Stimulated activated naive CD8-positive, alpha-beta T cell treated with anti-CD3 and anti-CD28 coated beads, Interleukin-15, amount 100 ng/mL, for 72 hours (primary cell): ENCODE results near the gene RNF175.
A peak's percentile ranks its signal among the peaks of the same experiment; 100 is the strongest.

Experiments
- ATAC-seq: fragments of 150-1000 bp; cut with Tn5 transposase; 2 replicates; pipeline ENCODE4 v1.10.0; 2021; ENCODE audit warnings: mild to moderate bottlenecking, moderate library complexity
- DNase-seq, 2 donors: peaks; one replicate each; pipeline ENCODE4 v3.0.0; 2021 to 2022
- H3K27ac Mint-ChIP-seq, 2 donors: one replicate each; pipeline ENCODE4 v1.8.0; 2022; ENCODE audit warnings: mild to moderate bottlenecking in 2 of 2, mixed read lengths in 2 of 2, moderate library complexity in 2 of 2
- H3K27me3 Mint-ChIP-seq: one replicate; pipeline ENCODE4 v1.8.0; 2022; ENCODE audit warnings: mixed read lengths
- H3K4me1 Mint-ChIP-seq: one replicate; pipeline ENCODE4 v1.8.0; 2022; ENCODE audit warnings: mild to moderate bottlenecking, mixed read lengths
- H3K4me3 Mint-ChIP-seq, 2 donors: one replicate each; pipeline ENCODE4 v1.8.0; 2022; ENCODE audit warnings: mild to moderate bottlenecking in 2 of 2, mixed read lengths in 2 of 2, moderate library complexity in 1 of 2
- H3K9me3 Mint-ChIP-seq, 2 donors: one replicate each; pipeline ENCODE4 v1.8.0; 2022; ENCODE audit warnings: mixed read lengths in 2 of 2

The RNF175 gene

GRCh38 chr4:153788413-153789276 lies 28.8 kb upstream of the RNF175 start, which contains the start of gene SFRP2:
Gene SFRP2 (minus strand): TSS chr4:153789083. CDS start chr4:153788835, 248 bp downstream.
- peaks cover 92% of the 10 kb centered on the region for H3K27me3 Mint-ChIP-seq
- H3K27ac Mint-ChIP-seq: peak within 1 kb of the TSS; percentile 55 to 81
- H3K9me3 Mint-ChIP-seq: no peaks in the 10 kb centered on the region
- DNase-seq: peak in 1 of 2 donors; percentile 16
- H3K4me1 Mint-ChIP-seq: peaks cover 59% of the 10 kb centered on the region
- no peak for ATAC-seq
- peak within 1 kb of the TSS; percentile 76 to 85 for H3K4me3 Mint-ChIP-seq

GRCh38 chr4:153788051-153788412 lies 28.2 kb upstream of the RNF175 start:
- Mint-ChIP-seq H3K9me3 (no peaks in the 10 kb centered on the region), H3K4me3 (peak overlapping the region; percentile 76 to 85), H3K27ac (peak overlapping the region in 1 of 2 donors; percentile 81), H3K27me3 (peaks cover 92% of the 10 kb centered on the region), H3K4me1 (peaks cover 56% of the 10 kb centered on the region)
- DNase-seq (no peak), ATAC-seq (no peak)

- Mint-ChIP-seq H3K4me1 (peaks cover 51% of the 10 kb centered on the region), H3K9me3 (no peaks in the 10 kb centered on the region), H3K27ac (no peak overlapping the region), H3K4me3 (peak overlapping the region; percentile 76 to 85), H3K27me3 (peaks cover 92% of the 10 kb centered on the region)
- DNase-seq (no peak), ATAC-seq (no peak)
Observed at GRCh38 chr4:153787575-153787974, 27.8 kb upstream of the RNF175 start.

- Mint-ChIP-seq H3K4me3 (no peak overlapping the region), H3K27ac (no peak overlapping the region), H3K4me1 (peaks cover 47% of the 10 kb centered on the region), H3K9me3 (no peaks in the 10 kb centered on the region), H3K27me3 (peaks cover 92% of the 10 kb centered on the region)
- ATAC-seq (no peak), DNase-seq (no peak)
Observed at GRCh38 chr4:153787061-153787560, 27.3 kb upstream of the RNF175 start.

GRCh38 chr4:153785910-153786721 lies 26.3 kb upstream of the RNF175 start:
- peaks cover 37% of the 10 kb centered on the region for H3K4me1 Mint-ChIP-seq
- ATAC-seq: peak; percentile 52
- H3K27ac Mint-ChIP-seq: no peak overlapping the region
- peaks cover 92% of the 10 kb centered on the region for H3K27me3 Mint-ChIP-seq
- DNase-seq: no peak
- no peaks in the 10 kb centered on the region for H3K9me3 Mint-ChIP-seq
- no peak overlapping the region for H3K4me3 Mint-ChIP-seq

- ATAC-seq: no peak
- Mint-ChIP-seq H3K27me3 (peaks cover 82% of the 10 kb centered on the region), H3K4me3 (no peak overlapping the region), H3K27ac (no peak overlapping the region), H3K9me3 (no peaks in the 10 kb centered on the region), H3K4me1 (peaks cover 18% of the 10 kb centered on the region)
- no peak for DNase-seq
Observed at GRCh38 chr4:153784166-153784699, 24.4 kb upstream of the RNF175 start.

GRCh38 chr4:153782581-153782980 lies 22.8 kb upstream of the RNF175 start:
- ATAC-seq: no peak
- Mint-ChIP-seq H3K27ac (no peak overlapping the region), H3K4me3 (no peak overlapping the region), H3K27me3 (peaks cover 66% of the 10 kb centered on the region), H3K4me1 (peaks cover 1% of the 10 kb centered on the region), H3K9me3 (no peaks in the 10 kb centered on the region)
- no peak for DNase-seq

GRCh38 chr4:153781717-153782416 lies 22.0 kb upstream of the RNF175 start:
- ATAC-seq: no peak
- Mint-ChIP-seq H3K4me3 (no peak overlapping the region), H3K27me3 (peaks cover 59% of the 10 kb centered on the region), H3K4me1 (no peaks in the 10 kb centered on the region), H3K9me3 (no peaks in the 10 kb centered on the region), H3K27ac (no peak overlapping the region)
- no peak for DNase-seq

- no peaks in the 10 kb centered on the region for H3K4me1 Mint-ChIP-seq
- H3K27ac Mint-ChIP-seq: no peak overlapping the region
- H3K27me3 Mint-ChIP-seq: peaks cover 59% of the 10 kb centered on the region
- ATAC-seq: no peak
- H3K9me3 Mint-ChIP-seq: no peaks in the 10 kb centered on the region
- no peak for DNase-seq
- H3K4me3 Mint-ChIP-seq: no peak overlapping the region
Observed at GRCh38 chr4:153781280-153781679, 21.5 kb upstream of the RNF175 start.

- Mint-ChIP-seq H3K4me3 (no peak overlapping the region), H3K27ac (no peak overlapping the region), H3K4me1 (no peaks in the 10 kb centered on the region), H3K9me3 (no peaks in the 10 kb centered on the region), H3K27me3 (peaks cover 59% of the 10 kb centered on the region)
- DNase-seq (no peak), ATAC-seq (no peak)
Observed at GRCh38 chr4:153780876-153781275, 21.1 kb upstream of the RNF175 start.

GRCh38 chr4:153780221-153780620 lies 20.4 kb upstream of the RNF175 start:
- DNase-seq (no peak), ATAC-seq (no peak)
- Mint-ChIP-seq H3K9me3 (no peaks in the 10 kb centered on the region), H3K27me3 (peaks cover 60% of the 10 kb centered on the region), H3K4me1 (no peaks in the 10 kb centered on the region), H3K4me3 (no peak overlapping the region), H3K27ac (no peak overlapping the region)

- Mint-ChIP-seq H3K4me1 (no peaks in the 10 kb centered on the region), H3K27ac (no peak overlapping the region), H3K9me3 (no peaks in the 10 kb centered on the region), H3K4me3 (no peak overlapping the region), H3K27me3 (peaks cover 59% of the 10 kb centered on the region)
- no peak for ATAC-seq
- no peak for DNase-seq
Observed at GRCh38 chr4:153778383-153778782, 18.6 kb upstream of the RNF175 start.

GRCh38 chr4:153777421-153777820 lies 17.6 kb upstream of the RNF175 start:
- ATAC-seq: no peak
- no peaks in the 10 kb centered on the region for H3K9me3 Mint-ChIP-seq
- H3K27ac Mint-ChIP-seq: no peak overlapping the region
- H3K4me3 Mint-ChIP-seq: no peak overlapping the region
- no peaks in the 10 kb centered on the region for H3K4me1 Mint-ChIP-seq
- peaks cover 59% of the 10 kb centered on the region for H3K27me3 Mint-ChIP-seq
- no peak for DNase-seq

- H3K4me3 Mint-ChIP-seq: no peak overlapping the region
- no peak for DNase-seq
- H3K9me3 Mint-ChIP-seq: no peaks in the 10 kb centered on the region
- no peak overlapping the region for H3K27ac Mint-ChIP-seq
- H3K4me1 Mint-ChIP-seq: no peaks in the 10 kb centered on the region
- H3K27me3 Mint-ChIP-seq: peaks cover 55% of the 10 kb centered on the region
- no peak for ATAC-seq
Observed at GRCh38 chr4:153776601-153777000, 16.8 kb upstream of the RNF175 start.

GRCh38 chr4:153773236-153773690 lies 13.4 kb upstream of the RNF175 start:
- peaks cover 5% of the 10 kb centered on the region for H3K4me1 Mint-ChIP-seq
- no peak for ATAC-seq
- H3K27me3 Mint-ChIP-seq: peaks cover 52% of the 10 kb centered on the region
- H3K27ac Mint-ChIP-seq: no peak overlapping the region
- H3K9me3 Mint-ChIP-seq: no peaks in the 10 kb centered on the region
- H3K4me3 Mint-ChIP-seq: no peak overlapping the region
- DNase-seq: no peak
